NT2/D1 (cell line): ENCODE measurements around the gene CCL28.

Experiments
- SUZ12 ChIP-seq: IDR thresholded peaks from 2 replicates; pipeline ENCODE4 v1.6.1; 2011; ENCODE audit not compliant: insufficient read length, insufficient read depth; ENCODE audit errors: extremely low read depth
- YY1 ChIP-seq: IDR thresholded peaks from 2 replicates; pipeline ENCODE4 v1.6.1; 2011; ENCODE audit not compliant: insufficient read length, insufficient read depth
- ZNF274 ChIP-seq: IDR thresholded peaks from 2 replicates; pipeline ENCODE4 v1.6.1; 2011; ENCODE audit warnings: mild to moderate bottlenecking, low read depth, low read length

DNA sequence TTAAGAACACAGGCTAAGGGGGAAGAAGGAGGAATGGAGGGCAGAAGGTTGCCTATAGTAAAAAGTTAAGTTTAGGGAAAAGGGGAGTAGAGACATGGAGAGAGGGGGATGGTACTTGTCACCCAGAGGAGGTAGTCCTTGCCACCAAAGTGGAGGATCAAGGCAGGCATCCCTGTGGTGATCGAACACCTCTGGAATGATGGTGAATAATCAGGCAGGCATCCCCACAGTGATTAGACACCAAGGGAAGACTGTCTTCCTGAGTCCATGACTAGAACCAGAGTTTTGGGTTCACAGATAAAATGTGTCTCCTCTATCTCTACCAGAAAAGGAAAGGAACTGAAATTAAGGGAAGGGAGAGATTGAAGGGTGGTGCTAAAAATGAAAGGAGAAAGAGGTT is 79.8 kb downstream of the CCL28 start:
- TF ChIP-seq ZNF274 (no peak), YY1 (no peak), SUZ12 (no peak)
